ENCODE measurements around the gene NHERF2.

The NHERF2 gene

DNA sequence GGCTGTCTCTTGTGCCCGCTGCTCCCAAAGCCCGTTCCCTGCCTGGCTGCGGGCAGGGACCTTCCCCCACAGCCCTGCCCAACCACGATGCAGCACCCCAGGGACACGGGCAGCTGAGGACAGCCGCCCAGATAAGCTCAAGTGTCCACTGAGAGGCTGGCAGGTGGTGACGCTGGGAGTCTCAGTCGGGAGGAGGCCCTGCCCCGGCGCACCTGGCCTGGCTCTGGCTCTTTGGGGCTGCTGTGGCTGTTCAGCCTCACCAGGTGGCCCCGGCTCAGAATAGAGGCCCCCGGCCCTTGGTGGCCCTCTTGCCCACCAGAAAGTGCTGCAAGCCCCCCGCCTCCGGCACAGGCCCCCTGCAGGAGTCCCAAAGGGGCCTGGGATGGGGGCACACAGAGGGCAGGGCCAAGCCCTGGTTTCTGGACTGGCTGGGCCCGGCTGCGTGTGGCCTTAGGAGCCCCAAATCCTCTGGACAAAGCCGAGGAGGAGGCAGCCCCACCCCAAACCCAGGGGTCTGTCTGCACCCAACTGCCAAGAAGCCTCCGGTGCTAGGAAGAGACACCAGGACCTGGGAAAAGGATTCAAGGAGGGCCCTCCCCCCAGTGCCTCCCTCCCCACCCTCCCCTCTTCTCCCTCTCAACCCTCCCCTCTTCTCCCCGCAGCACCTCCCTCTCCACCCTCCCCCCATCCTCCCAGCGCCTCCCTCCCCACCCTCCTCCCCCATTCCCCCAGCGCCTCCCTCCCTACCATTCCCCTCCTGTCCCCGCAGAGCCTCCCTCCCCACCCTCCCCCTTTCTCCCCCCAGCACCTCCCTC, 15.7 kb downstream of the NHERF2 start:
- TF ChIP-seq, protein P1, sequence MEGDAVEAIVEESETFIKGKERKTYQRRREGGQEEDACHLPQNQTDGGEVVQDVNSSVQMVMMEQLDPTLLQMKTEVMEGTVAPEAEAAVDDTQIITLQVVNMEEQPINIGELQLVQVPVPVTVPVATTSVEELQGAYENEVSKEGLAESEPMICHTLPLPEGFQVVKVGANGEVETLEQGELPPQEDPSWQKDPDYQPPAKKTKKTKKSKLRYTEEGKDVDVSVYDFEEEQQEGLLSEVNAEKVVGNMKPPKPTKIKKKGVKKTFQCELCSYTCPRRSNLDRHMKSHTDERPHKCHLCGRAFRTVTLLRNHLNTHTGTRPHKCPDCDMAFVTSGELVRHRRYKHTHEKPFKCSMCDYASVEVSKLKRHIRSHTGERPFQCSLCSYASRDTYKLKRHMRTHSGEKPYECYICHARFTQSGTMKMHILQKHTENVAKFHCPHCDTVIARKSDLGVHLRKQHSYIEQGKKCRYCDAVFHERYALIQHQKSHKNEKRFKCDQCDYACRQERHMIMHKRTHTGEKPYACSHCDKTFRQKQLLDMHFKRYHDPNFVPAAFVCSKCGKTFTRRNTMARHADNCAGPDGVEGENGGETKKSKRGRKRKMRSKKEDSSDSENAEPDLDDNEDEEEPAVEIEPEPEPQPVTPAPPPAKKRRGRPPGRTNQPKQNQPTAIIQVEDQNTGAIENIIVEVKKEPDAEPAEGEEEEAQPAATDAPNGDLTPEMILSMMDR (conservative IDR thresholded peaks at IDR 0.05; ENCODE audit: low read length), result no peak
- TF ChIP-seq EZH2phosphoT487 (IDR thresholded peaks at IDR 0.05; ENCODE audit: borderline replicate concordance), result no peak
- no peak overlapping the region for H3K4me3 ChIP-seq (ENCODE audit: low read length, poor library complexity, severe bottlenecking)

DNA sequence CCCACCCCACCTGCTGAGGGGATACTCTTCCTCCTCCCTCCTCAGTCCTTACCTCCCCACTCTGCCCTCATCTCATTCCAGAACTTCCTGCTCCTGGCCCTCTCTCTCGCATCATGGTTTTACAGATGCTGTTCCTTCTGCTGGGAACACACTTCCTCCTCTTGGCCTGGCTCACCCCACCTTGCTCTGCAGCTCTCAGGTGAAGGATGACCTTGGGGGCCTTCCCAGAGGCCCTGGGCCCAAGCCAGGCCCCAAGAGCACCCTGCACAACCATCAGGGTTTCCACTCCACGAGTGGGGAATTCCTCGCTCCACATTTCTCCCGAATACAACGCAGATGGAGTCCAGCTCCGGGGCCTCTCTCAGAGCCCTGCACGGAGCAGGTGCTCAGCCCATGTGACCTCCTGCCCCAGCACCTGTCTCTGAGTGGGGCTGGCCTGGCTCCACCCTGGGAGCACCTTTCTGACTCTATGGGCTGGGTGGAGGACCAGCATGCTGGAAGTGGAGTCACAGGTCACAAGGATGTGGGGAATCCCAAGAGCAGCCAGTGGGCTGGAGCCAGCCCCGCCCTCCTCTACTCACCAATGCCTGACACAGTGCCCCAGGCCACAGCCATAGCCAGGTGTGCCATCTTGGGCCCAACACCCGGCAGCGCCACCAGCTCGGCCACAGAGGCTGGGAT, 16.4 kb downstream of the NHERF2 start:
- Histone ChIP-seq H3K4me1 (ENCODE audit: insufficient read depth, low read length, poor library complexity, severe bottlenecking) (no peaks in the 10 kb centered on the region), H3K9ac (ENCODE audit: low read depth, low read length, poor library complexity, severe bottlenecking) (no peak overlapping the region), H4K20me1 (ENCODE audit: insufficient read depth, low read length, poor library complexity, severe bottlenecking) (no peaks in the 10 kb centered on the region), H2AFZ (ENCODE audit: low read length) (no peak overlapping the region), H3K4me2 (ENCODE audit: low read depth, low read length, poor library complexity, severe bottlenecking) (no peak overlapping the region), H3K9me3 (ENCODE audit: insufficient read depth, low read depth, low read length) (no peaks in the 10 kb centered on the region), H3K79me2 (ENCODE audit: insufficient read depth, low read length) (peaks cover 6% of the 10 kb centered on the region; the same call in 1 of the 2 replicates), H3K27me3 (ENCODE audit: insufficient read depth, low read length, poor library complexity, severe bottlenecking) (no peaks in the 10 kb centered on the region), H3K4me3 (ENCODE audit: low read length, poor library complexity, severe bottlenecking) (no peak overlapping the region), H3K36me3 (ENCODE audit: insufficient read depth, low read length) (no peaks in the 10 kb centered on the region), H3F3A (ENCODE audit: low read depth) (no peaks in the 10 kb centered on the region), H3K9me2 (replicated peaks; ENCODE audit: low read depth, low read length) (no peaks in the 10 kb centered on the region)
- TF ChIP-seq EZH2phosphoT487 (IDR thresholded peaks at IDR 0.05; ENCODE audit: borderline replicate concordance), result no peak
- TF ChIP-seq, protein P1 (conservative IDR thresholded peaks at IDR 0.05; ENCODE audit: low read length), result no peak

More for the DNA sequence above, 15.7 kb downstream of the NHERF2 start:
- no peaks in the 10 kb centered on the region for H3F3A ChIP-seq (ENCODE audit: low read depth)
- no peaks in the 10 kb centered on the region for H4K20me1 ChIP-seq (ENCODE audit: insufficient read depth, low read length, poor library complexity, severe bottlenecking)
- H3K36me3 ChIP-seq (ENCODE audit: insufficient read depth, low read length), result no peaks in the 10 kb centered on the region
- peaks cover 4% of the 10 kb centered on the region; the same call in 1 of the 2 replicates for H3K79me2 ChIP-seq (ENCODE audit: insufficient read depth, low read length)
- no peak overlapping the region for H3K9ac ChIP-seq (ENCODE audit: low read depth, low read length, poor library complexity, severe bottlenecking)
- H3K4me1 ChIP-seq (ENCODE audit: insufficient read depth, low read length, poor library complexity, severe bottlenecking), result no peaks in the 10 kb centered on the region
- H3K9me3 ChIP-seq (ENCODE audit: insufficient read depth, low read depth, low read length), result no peaks in the 10 kb centered on the region
- no peak overlapping the region for H3K4me2 ChIP-seq (ENCODE audit: low read depth, low read length, poor library complexity, severe bottlenecking)
- no peaks in the 10 kb centered on the region for H3K27me3 ChIP-seq (ENCODE audit: insufficient read depth, low read length, poor library complexity, severe bottlenecking)
- H2AFZ ChIP-seq (ENCODE audit: low read length), result no peak overlapping the region
- no peaks in the 10 kb centered on the region for H3K9me2 ChIP-seq (replicated peaks; ENCODE audit: low read depth, low read length)

DNA sequence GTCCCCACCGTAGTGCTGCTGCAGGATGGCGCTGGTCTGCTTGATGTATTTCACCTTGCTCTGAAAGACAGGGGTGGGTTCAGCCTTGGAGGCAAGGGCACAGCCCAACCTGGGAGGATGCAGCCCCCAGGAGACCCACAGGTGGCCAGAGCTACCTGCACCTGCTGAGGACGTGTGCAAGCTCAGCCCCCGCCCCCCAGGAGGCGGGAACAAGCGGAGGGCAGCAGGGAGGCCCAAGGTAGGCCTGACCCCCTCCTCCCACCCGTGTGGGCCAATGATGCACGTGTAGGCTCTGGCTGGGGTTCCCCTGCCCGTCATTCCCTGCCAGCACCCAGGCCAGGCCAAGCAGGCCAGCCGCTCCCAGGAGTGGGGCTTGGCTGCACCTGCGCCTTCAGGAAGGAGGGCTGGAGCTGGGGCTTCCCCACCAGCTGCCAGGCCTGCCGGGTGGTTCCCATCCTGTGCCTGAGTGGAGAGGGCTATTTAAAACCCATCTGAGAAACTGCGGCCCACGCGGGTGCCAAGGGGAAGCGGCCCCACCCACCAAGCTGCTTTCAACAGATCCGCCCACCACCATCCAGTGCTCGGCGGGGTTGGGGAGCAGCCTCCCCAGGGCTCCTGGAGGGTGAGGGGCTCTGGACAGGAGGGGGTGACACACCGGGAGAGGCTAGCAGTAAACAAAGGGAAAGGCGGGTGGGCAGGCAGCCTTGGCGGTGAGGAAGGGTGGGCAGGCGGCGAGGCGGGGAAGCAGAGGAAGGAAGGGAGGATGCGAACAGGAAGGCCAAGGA, 17.2 kb downstream of the NHERF2 start:
- Histone ChIP-seq H2AFZ (ENCODE audit: low read length) (no peak overlapping the region), H3K9ac (ENCODE audit: low read depth, low read length, poor library complexity, severe bottlenecking) (no peak overlapping the region), H3K36me3 (ENCODE audit: insufficient read depth, low read length) (no peaks in the 10 kb centered on the region), H3K4me2 (ENCODE audit: low read depth, low read length, poor library complexity, severe bottlenecking) (no peak overlapping the region), H3F3A (ENCODE audit: low read depth) (no peaks in the 10 kb centered on the region), H3K79me2 (ENCODE audit: insufficient read depth, low read length) (peaks cover 13% of the 10 kb centered on the region; the same call in 1 of the 2 replicates), H3K4me3 (ENCODE audit: low read length, poor library complexity, severe bottlenecking) (no peak overlapping the region), H3K9me2 (replicated peaks; ENCODE audit: low read depth, low read length) (no peaks in the 10 kb centered on the region), H3K27me3 (ENCODE audit: insufficient read depth, low read length, poor library complexity, severe bottlenecking) (no peaks in the 10 kb centered on the region), H4K20me1 (ENCODE audit: insufficient read depth, low read length, poor library complexity, severe bottlenecking) (no peaks in the 10 kb centered on the region), H3K4me1 (ENCODE audit: insufficient read depth, low read length, poor library complexity, severe bottlenecking) (peaks cover 4% of the 10 kb centered on the region), H3K9me3 (ENCODE audit: insufficient read depth, low read depth, low read length) (no peaks in the 10 kb centered on the region)
- no peak for TF ChIP-seq EZH2phosphoT487 (IDR thresholded peaks at IDR 0.05; ENCODE audit: borderline replicate concordance)
- TF ChIP-seq, protein P1 (conservative IDR thresholded peaks at IDR 0.05; ENCODE audit: low read length), result no peak

Data from Loucy (cell line).